A549 (cell line): ENCODE results near the gene TESPA1. TPM values are rescaled to one million over a fixed set of nuclear protein-coding genes. Genes with fewer than 3 reads are reported as not detected.

Experiments
- ATAC-seq, 2 experiments: fragments of 200-7000 bp in 1 of 2; fragments of >200 bp in 1 of 2; cut with Nextera tagmentation in 1 of 2; cut with Tn5 transposase in 1 of 2; 3 replicates each; pipeline versions ENCODE4 v1.8.0 to v1.9.1; 2018 to 2020; ENCODE audit warnings: mild to moderate bottlenecking in 1 of 2, moderate library complexity in 1 of 2
- CTCF ChIA-PET: fragments of 300-600 bp; sonication (Branson Sonifier 250); formaldehyde crosslinking; extraction: SDS; loops from one replicate; lab custom pipeline; 2021; ENCODE audit warnings: antibody characterized with exemption, inconsistent platforms; lab: Yijun Ruan, JAX
- POLR2A ChIA-PET: fragments of 350-600 bp; formaldehyde crosslinking; extraction: SDS; loops from one replicate; lab custom pipeline; 2021; ENCODE audit warnings: antibody characterized with exemption, inconsistent platforms; lab: Yijun Ruan, JAX
- DNase-seq, 2 experiments: peaks; one replicate each; pipeline versions ENCODE4 v3.0.0 to v3.0.0-alpha.2; 2011 to 2016; ENCODE audit warnings: low read depth in 1 of 2, low spot score in 1 of 2
- FAIRE-seq: peaks from 2 replicates; lab custom pipeline; 2011; peaks lifted over from hg19 to GRCh38; lab: Jason Lieb, UNC
- H3K27ac ChIP-seq, 2 experiments: fragments of >200 bp; sonication (Bioruptor Twin); formaldehyde crosslinking; 3 replicates each; pipeline ENCODE4 v1.5.1; 2016 to 2017
- H3K4me1 ChIP-seq: fragments of >200 bp; sonication (Bioruptor Twin); formaldehyde crosslinking; 3 replicates; pipeline ENCODE4 v1.6.1; 2016
- H3K4me2 ChIP-seq: fragments of >200 bp; sonication (Bioruptor Twin); formaldehyde crosslinking; 3 replicates; pipeline ENCODE4 v1.6.1; 2016
- H3K4me3 ChIP-seq: fragments of >200 bp; sonication (Bioruptor Twin); formaldehyde crosslinking; 3 replicates; pipeline ENCODE4 v1.5.1; 2016
- H3K9me3 ChIP-seq: fragments of >200 bp; sonication (Bioruptor Twin); formaldehyde crosslinking; 3 replicates; pipeline ENCODE4 v1.6.1; 2016
- CHD2 ChIP-seq: fragments of 150-350 bp; IDR thresholded peaks from 2 replicates; pipeline ENCODE4 v1.6.1; 2014; ENCODE audit warnings: low read length; ENCODE audit not compliant: partially characterized antibody
- EHF ChIP-seq: fragments of 250-450 bp; sonication (Bioruptor Pico); IDR thresholded peaks from 2 replicates; pipeline ENCODE4 v1.5.0; 2020; ENCODE audit warnings: mild to moderate bottlenecking
- EP300 ChIP-seq, 2 experiments: fragments of >200 bp; sonication (Bioruptor Twin); formaldehyde crosslinking; IDR thresholded peaks; 2 replicates in 1 of 2; 3 replicates in 1 of 2; pipeline ENCODE4 v1.6.1; 2016 to 2017
- FOSL2 ChIP-seq, 2 experiments: fragments of 450-650 bp in 1 of 2; fragments of >200 bp in 1 of 2; sonication (Bioruptor Twin) in 1 of 2; formaldehyde crosslinking; IDR thresholded peaks; 2 replicates each; pipeline versions ENCODE4 v1.5.0 to v1.6.1; 2016 to 2020; ENCODE audit warnings: mild to moderate bottlenecking in 1 of 2, moderate library complexity in 1 of 2
- FOXS1 ChIP-seq: fragments of 250-450 bp; sonication (Bioruptor Pico); IDR thresholded peaks from 2 replicates; pipeline ENCODE4 v1.5.0; 2020; ENCODE audit warnings: mild to moderate bottlenecking, moderate library complexity
- HEYL ChIP-seq: fragments of 250-450 bp; sonication (Bioruptor Pico); IDR thresholded peaks from 2 replicates; pipeline ENCODE4 v1.8.0; 2021; ENCODE audit warnings: mild to moderate bottlenecking, moderate library complexity
- HOXB5 ChIP-seq: fragments of 250-450 bp; sonication (Bioruptor Pico); IDR thresholded peaks from 2 replicates; pipeline ENCODE4 v1.5.0; 2020; ENCODE audit warnings: mild to moderate bottlenecking, moderate library complexity
- JUN ChIP-seq, 2 experiments: fragments of >200 bp; sonication (Bioruptor Twin); formaldehyde crosslinking; IDR thresholded peaks; 2 replicates in 1 of 2; 3 replicates in 1 of 2; pipeline ENCODE4 v1.6.1; 2016 to 2017
- JUNB ChIP-seq: fragments of >200 bp; sonication (Bioruptor Twin); formaldehyde crosslinking; IDR thresholded peaks from 2 replicates; pipeline ENCODE4 v1.6.1; 2016
- MYC ChIP-seq: IDR thresholded peaks from 2 replicates; pipeline ENCODE4 v1.6.1; 2012; ENCODE audit warnings: mild to moderate bottlenecking, inconsistent platforms, low read length, improper control_type of control experiment, borderline replicate concordance
- POLR2A ChIP-seq: IDR thresholded peaks from 2 replicates; pipeline ENCODE4 v1.6.1; 2012; ENCODE audit warnings: mild to moderate bottlenecking, low read length
- RAD21 ChIP-seq, 2 experiments: fragments of >200 bp in 1 of 2; sonication (Bioruptor Twin) in 1 of 2; formaldehyde crosslinking in 1 of 2; IDR thresholded peaks in 1 of 2; conservative IDR thresholded peaks in 1 of 2; 2 replicates in 1 of 2; 3 replicates in 1 of 2; pipeline ENCODE4 v1.6.1; 2012 to 2018; ENCODE audit warnings: inconsistent platforms in 1 of 2
- RFX5 ChIP-seq: fragments of 450-650 bp; IDR thresholded peaks from 2 replicates; pipeline ENCODE4 v1.7.1; 2014; ENCODE audit warnings: antibody characterized with exemption, mild to moderate bottlenecking, moderate library complexity
- RNF2 ChIP-seq: fragments of 200-600 bp; sonication (generic); IDR thresholded peaks from 2 replicates; pipeline ENCODE4 v1.6.1; 2016; ENCODE audit warnings: low read depth, mild to moderate bottlenecking, antibody characterized with exemption, moderate library complexity, borderline replicate concordance
- TFCP2L1 ChIP-seq: fragments of 250-450 bp; sonication (Bioruptor Pico); IDR thresholded peaks from 2 replicates; pipeline ENCODE4 v1.5.0; 2021; ENCODE audit warnings: mild to moderate bottlenecking
- TP53 ChIP-seq: fragments of 250-450 bp; sonication (Bioruptor Pico); IDR thresholded peaks from 2 replicates; pipeline ENCODE4 v1.5.0; 2021; ENCODE audit warnings: mild to moderate bottlenecking, moderate library complexity
- ZSCAN20 ChIP-seq: fragments of 250-450 bp; sonication (Bioruptor Pico); IDR thresholded peaks from 2 replicates; pipeline ENCODE4 v1.8.0; 2022; ENCODE audit warnings: mild to moderate bottlenecking, moderate library complexity
- WGBS: methylation state at CpG from one replicate; pipeline ENCODE4 v1.1.6; 2017; ENCODE audit errors: missing lambda C conversion rate; 5-methylcytosine and 5-hydroxymethylcytosine counted together
- polyA minus RNA-seq: library from RNA; depleted of rRNA, polyadenylated mRNA; stranded (reverse); fragments of >200 nt; gene quantifications from 2 replicates; pipeline ENCODE4 v1.2.3, GENCODE V29; 2011; rRNA and poly(A)+ RNA removed
- polyA plus RNA-seq, 4 experiments: library from polyadenylated mRNA; depleted of rRNA in 3 of 4; stranded (reverse); fragments of >200 nt; fragmentation: RNase III in 1 of 4; extraction: RNeasy Plus Mini Kit Qiagen cat#74134 plus additional on column Dnase treatment in 1 of 4; gene quantifications; 2 replicates in 3 of 4; 3 replicates in 1 of 4; pipeline ENCODE4 v1.2.3, GENCODE V29; 2011 to 2017
- TF ChIP-seq, protein P1 (sequence below): IDR thresholded peaks from 2 replicates; pipeline ENCODE4 v1.6.1; 2012; ENCODE audit warnings: low read depth, borderline replicate concordance
- TF ChIP-seq, protein P2 (sequence below): fragments of >200 bp; sonication (Bioruptor Twin); formaldehyde crosslinking; IDR thresholded peaks from 3 replicates; pipeline ENCODE4 v1.6.1; 2016
- TF ChIP-seq, protein P3 (sequence below): fragments of 250-450 bp; sonication (Bioruptor Pico); IDR thresholded peaks from 2 replicates; pipeline ENCODE4 v1.5.0; 2021; ENCODE audit warnings: mild to moderate bottlenecking, moderate library complexity, borderline replicate concordance
- TF ChIP-seq, protein P4 (sequence below): fragments of 150-350 bp; IDR thresholded peaks from 2 replicates; pipeline ENCODE4 v1.6.1; 2014; ENCODE audit warnings: low read depth, mild to moderate bottlenecking, low read length
- TF ChIP-seq, protein P5 (sequence below): fragments of 250-450 bp; sonication (Bioruptor Pico); IDR thresholded peaks from 2 replicates; pipeline ENCODE4 v1.5.0; 2020; ENCODE audit warnings: low read depth, mild to moderate bottlenecking, moderate library complexity

Gene TESPA1, protein sequence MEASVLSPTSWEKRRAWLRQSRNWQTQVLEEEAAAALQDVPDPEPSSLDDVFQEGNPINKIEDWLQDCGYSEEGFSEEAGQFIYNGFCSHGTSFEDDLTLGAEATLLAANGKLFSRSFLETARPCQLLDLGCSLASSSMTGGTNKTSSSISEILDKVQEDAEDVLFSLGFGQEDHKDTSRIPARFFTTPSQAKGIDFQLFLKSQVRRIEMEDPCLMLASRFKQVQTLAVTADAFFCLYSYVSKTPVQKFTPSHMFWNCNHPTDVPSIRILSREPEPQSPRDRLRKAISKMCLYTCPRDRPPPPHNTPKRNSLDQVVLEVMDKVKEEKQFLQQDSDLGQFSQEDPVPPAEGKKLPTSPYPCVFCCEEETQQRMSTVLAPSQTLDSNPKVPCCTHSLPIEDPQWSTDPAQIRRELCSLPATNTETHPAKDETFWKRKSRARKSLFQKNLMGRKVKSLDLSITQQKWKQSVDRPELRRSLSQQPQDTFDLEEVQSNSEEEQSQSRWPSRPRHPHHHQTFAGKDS
- polyA plus RNA-seq (2011; rRNA removed) (not detected in 2 replicates), polyA plus RNA-seq (2017; fragmentation: RNase III; extraction: RNeasy Plus Mini Kit Qiagen cat#74134 plus additional on column Dnase treatment) (not detected in 3 replicates), polyA minus RNA-seq (not detected in 2 replicates)
- polyA plus RNA-seq (2012; cell fraction: cytosol; rRNA removed), result not detected in 2 replicates
- polyA plus RNA-seq (2012; cell fraction: nucleus; rRNA removed), result not detected in 2 replicates

DNA sequence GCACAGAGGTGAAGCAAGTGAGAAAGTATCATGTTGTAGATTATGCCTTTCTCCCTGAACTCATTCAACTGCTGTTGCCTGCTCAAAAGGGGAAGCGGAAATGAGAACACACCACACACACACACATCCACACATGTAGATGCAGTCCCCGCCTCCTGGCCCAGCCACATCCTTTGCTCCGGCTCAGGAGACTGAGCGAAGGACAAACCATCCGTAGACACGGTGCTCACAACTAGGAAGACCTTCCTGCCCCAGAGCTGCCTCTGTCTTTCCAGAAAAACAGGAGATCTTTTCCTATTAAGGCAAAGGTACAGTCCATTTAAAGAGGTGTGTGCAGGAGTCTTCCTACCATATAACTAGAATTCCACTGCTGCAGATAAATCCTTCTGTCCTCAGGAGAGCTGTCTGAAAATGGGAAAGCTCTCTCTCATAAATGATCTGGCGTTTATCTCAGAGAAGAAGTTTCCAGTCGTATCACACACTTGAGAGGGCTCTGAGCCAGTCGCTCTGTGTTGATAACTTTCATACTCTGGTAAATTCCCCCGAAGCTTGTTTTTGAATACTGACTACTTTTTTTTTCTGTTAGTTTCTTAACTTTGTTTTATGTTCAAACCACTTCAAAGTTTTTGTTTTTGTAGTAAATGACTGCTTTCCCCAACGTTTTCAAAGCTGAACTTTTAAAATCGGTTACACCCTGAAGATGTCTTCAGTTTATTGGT is at the start of gene TESPA1:
TSS of gene TESPA1 (minus strand) at position 105 of the 719 bp plus-strand sequence. CDS start 10,200 bp downstream, outside the sequence.
- Histone ChIP-seq H3K9me3 (no peaks in the 10 kb centered on the region), H3K27ac (no peak within 1 kb of the TSS), H3K4me1 (no peaks in the 10 kb centered on the region), H3K4me2 (no peak within 1 kb of the TSS), H3K4me3 (no peak within 1 kb of the TSS)
- ATAC-seq, result no peak; a peak in 2 of 6 replicates
- 34% methylated on average over 12 of the region's 12 CpGs for WGBS
- no peak for DNase-seq
- no peak for FAIRE-seq
- ChIA-PET POLR2A (no interaction called here), CTCF (interaction anchor here (1.1 to 5.3 kb wide), 2 partner anchors 10 to 236 kb away, joined by 5 to 26 read pairs; no protein-coding TSS in a partner anchor)
- TF ChIP-seq POLR2A (no peak), FOSL2 (IDR thresholded peaks at IDR 0.05) (no peak), FOSL2 (CRISPR knock-in tag; IDR thresholded peaks at IDR 0.05) (no peak), EHF (CRISPR knock-in tag) (no peak), RAD21 (conservative IDR thresholded peaks at IDR 0.05 in 1 of 2, IDR thresholded peaks at IDR 0.05 in 1 of 2) (no peak), ZSCAN20 (CRISPR knock-in tag) (no peak), EP300 (IDR thresholded peaks at IDR 0.05) (no peak), CHD2 (no peak)
- TF ChIP-seq, protein P1, sequence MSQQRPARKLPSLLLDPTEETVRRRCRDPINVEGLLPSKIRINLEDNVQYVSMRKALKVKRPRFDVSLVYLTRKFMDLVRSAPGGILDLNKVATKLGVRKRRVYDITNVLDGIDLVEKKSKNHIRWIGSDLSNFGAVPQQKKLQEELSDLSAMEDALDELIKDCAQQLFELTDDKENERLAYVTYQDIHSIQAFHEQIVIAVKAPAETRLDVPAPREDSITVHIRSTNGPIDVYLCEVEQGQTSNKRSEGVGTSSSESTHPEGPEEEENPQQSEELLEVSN, result no peak
- TF ChIP-seq, protein P2, sequence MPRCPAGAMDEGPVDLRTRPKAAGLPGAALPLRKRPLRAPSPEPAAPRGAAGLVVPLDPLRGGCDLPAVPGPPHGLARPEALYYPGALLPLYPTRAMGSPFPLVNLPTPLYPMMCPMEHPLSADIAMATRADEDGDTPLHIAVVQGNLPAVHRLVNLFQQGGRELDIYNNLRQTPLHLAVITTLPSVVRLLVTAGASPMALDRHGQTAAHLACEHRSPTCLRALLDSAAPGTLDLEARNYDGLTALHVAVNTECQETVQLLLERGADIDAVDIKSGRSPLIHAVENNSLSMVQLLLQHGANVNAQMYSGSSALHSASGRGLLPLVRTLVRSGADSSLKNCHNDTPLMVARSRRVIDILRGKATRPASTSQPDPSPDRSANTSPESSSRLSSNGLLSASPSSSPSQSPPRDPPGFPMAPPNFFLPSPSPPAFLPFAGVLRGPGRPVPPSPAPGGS, result no peak

DNA sequence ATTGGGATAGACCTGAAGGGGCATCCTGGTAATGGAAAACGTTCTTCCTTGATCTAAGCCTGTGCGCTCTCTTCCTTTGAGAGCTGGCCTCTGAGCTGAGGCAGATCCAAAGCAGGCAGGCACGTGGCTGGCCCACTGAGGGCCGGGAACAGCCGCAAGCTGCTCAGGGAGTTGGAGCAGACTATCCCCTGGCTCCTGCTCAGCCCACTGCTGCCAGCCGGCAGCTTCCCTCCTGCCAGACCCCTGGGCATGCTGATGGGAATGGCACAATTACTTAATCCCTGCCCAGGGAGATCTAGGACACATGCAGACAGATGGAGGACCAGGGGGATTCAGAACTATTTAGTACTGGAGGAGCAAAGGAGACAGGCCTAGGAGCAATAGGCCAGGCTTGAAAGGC is 49.7 kb upstream of the TESPA1 start:
- ChIA-PET CTCF (interaction anchor here (0.8 to 2.4 kb wide), 5 partner anchors 10 to 42 kb away, joined by 3 to 6 read pairs (median 4); no protein-coding TSS in a partner anchor), POLR2A (no interaction called here)
- Histone ChIP-seq H3K9me3 (no peaks in the 10 kb centered on the region), H3K4me3 (no peak overlapping the region), H3K27ac (no peak overlapping the region), H3K4me1 (no peaks in the 10 kb centered on the region), H3K4me2 (no peak overlapping the region)
- TF ChIP-seq, protein P3, sequence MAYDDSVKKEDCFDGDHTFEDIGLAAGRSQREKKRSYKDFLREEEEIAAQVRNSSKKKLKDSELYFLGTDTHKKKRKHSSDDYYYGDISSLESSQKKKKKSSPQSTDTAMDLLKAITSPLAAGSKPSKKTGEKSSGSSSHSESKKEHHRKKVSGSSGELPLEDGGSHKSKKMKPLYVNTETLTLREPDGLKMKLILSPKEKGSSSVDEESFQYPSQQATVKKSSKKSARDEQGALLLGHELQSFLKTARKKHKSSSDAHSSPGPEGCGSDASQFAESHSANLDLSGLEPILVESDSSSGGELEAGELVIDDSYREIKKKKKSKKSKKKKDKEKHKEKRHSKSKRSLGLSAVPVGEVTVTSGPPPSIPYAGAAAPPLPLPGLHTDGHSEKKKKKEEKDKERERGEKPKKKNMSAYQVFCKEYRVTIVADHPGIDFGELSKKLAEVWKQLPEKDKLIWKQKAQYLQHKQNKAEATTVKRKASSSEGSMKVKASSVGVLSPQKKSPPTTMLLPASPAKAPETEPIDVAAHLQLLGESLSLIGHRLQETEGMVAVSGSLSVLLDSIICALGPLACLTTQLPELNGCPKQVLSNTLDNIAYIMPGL (CRISPR knock-in tag), result no peak
- no peak for TF ChIP-seq HOXB5 (CRISPR knock-in tag)
- TF ChIP-seq HEYL (CRISPR knock-in tag), result no peak
- TF ChIP-seq, protein P4, sequence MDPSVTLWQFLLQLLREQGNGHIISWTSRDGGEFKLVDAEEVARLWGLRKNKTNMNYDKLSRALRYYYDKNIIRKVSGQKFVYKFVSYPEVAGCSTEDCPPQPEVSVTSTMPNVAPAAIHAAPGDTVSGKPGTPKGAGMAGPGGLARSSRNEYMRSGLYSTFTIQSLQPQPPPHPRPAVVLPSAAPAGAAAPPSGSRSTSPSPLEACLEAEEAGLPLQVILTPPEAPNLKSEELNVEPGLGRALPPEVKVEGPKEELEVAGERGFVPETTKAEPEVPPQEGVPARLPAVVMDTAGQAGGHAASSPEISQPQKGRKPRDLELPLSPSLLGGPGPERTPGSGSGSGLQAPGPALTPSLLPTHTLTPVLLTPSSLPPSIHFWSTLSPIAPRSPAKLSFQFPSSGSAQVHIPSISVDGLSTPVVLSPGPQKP, result no peak
- no peak for TF ChIP-seq RFX5
- TF ChIP-seq CHD2, result no peak
- TF ChIP-seq, protein P1, result no peak
- no peak for TF ChIP-seq TFCP2L1
- no peak for TF ChIP-seq FOXS1
- TF ChIP-seq RNF2, result no peak
- TF ChIP-seq, protein P5, sequence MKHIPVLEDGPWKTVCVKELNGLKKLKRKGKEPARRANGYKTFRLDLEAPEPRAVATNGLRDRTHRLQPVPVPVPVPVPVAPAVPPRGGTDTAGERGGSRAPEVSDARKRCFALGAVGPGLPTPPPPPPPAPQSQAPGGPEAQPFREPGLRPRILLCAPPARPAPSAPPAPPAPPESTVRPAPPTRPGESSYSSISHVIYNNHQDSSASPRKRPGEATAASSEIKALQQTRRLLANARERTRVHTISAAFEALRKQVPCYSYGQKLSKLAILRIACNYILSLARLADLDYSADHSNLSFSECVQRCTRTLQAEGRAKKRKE (CRISPR knock-in tag), result no peak
- TF ChIP-seq JUNB, result no peak
- TF ChIP-seq JUN (IDR thresholded peaks at IDR 0.05), result no peak
- no peak for TF ChIP-seq MYC
- TF ChIP-seq POLR2A, result no peak
- TF ChIP-seq TP53 (CRISPR knock-in tag), result no peak
- 19% methylated on average over 6 of the region's 6 CpGs for WGBS
- ATAC-seq, result no peak
- FAIRE-seq, result no peak
- no peak for DNase-seq
